ENCODE results near the gene SHOC2. TPM values are rescaled to one million over a fixed set of nuclear protein-coding genes. Genes with fewer than 3 reads are reported as not detected.
A peak's percentile ranks its signal among the peaks of the same experiment; 100 is the strongest.

The SHOC2 gene
- total and polyA plus RNA-seq, 2 of the 4 experiments (the other 2 are of a cell fraction), result 13.4 to 47.5 TPM

DNA sequence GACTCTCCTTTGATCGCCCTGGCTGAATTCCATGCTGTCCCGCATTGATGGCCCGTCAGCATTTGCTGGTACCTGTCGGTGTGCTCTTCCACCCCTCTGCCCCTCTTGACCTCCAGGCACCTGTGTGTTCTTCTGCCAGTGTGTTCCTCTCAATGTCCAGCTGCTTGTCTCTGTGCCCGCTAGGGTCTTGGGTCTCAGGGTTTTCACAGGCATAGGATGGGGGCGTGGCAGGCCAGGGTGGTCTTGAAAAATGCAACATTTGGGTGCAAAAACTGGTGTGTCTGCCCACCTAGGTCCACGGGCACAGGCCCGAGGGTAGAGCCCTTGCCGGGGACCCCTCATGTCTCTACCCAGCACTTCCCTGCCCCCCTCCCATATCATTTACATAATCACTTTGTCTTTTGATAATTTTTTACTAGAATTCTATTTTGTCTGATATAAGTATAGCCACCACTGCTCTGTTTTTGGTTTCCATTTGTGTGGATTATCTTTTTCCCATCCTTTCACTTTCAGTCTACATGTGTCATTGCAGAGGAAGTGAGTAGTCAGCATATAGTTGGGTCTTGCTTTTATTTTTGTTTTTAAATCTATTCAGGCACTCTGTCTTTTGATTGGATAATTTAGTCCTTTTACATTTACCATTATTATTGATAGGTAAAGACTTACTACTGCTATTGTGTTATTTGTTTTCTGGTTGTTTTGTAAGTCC lies 110.8 kb downstream of the SHOC2 start:
- H3K56ac ChIP-seq (ENCODE audit: extremely low read depth, insufficient read depth, low read length), result no peak overlapping the region
- H4K5ac ChIP-seq (ENCODE audit: low read depth, low read length), result no peak overlapping the region
- H4K8ac ChIP-seq (ENCODE audit: low read depth in 2 of 2, low read length in 2 of 2), result no peak overlapping the region
- no peak overlapping the region for H2AK5ac ChIP-seq (ENCODE audit: low read depth, low read length)
- WGBS, 2 experiments (ENCODE audit: extremely low coverage in 2 of 2, insufficient read length in 1 of 2), result 90% methylated on average over 2 of the region's 9 CpGs; no CpG with 5 or more reads in 1 of the 2 experiments
- no peak overlapping the region for H2BK20ac ChIP-seq (ENCODE audit: low read depth, low read length)
- peaks cover 1% of the 10 kb centered on the region; the same call in 1 of the 2 replicates for H3K4me1 ChIP-seq (ENCODE audit: control insufficient read depth, insufficient read depth, low read length)
- DNase-seq (no peak), ATAC-seq (ENCODE audit: low read depth) (no peak; the same call in 1 of the 2 replicates)
- no peak overlapping the region for H3K4me3 ChIP-seq (ENCODE audit: insufficient read depth, low read depth, low read length)
- H2BK15ac ChIP-seq (ENCODE audit: low read depth, low read length), result no peak overlapping the region
- peaks cover 8% of the 10 kb centered on the region for H3K9me3 ChIP-seq (ENCODE audit: control insufficient read depth, insufficient read depth, low read length)
- no peaks in the 10 kb centered on the region; a peak in 1 of 4 replicates for H3K79me1 ChIP-seq (ENCODE audit: low read depth in 1 of 2, low read length in 2 of 2)
- H2AFZ ChIP-seq (replicated peaks; ENCODE audit: low read length, poor library complexity), result no peak overlapping the region
- no peaks in the 10 kb centered on the region for H3K9me1 ChIP-seq (ENCODE audit: insufficient read depth, low read length)
- H3K27me3 ChIP-seq (ENCODE audit: control insufficient read depth, insufficient read depth, low read length), result no peaks in the 10 kb centered on the region
- ChIA-PET POLR2A (ENCODE audit: unreplicated experiment) (no interaction called here), CTCF (no interaction called here)
- H4K20me1 ChIP-seq (ENCODE audit: insufficient read depth, low read length), result no peaks in the 10 kb centered on the region
- dilution Hi-C loops (cut with HindIII; ENCODE audit: low sequenced_read_pairs, unreplicated experiment), result no loop called here
- no peak overlapping the region for H3K14ac ChIP-seq (replicated peaks; ENCODE audit: low read depth, low read length)
- H3K23ac ChIP-seq (ENCODE audit: low read depth, low read length), result no peak overlapping the region
- H2AK9ac ChIP-seq (replicated peaks; ENCODE audit: low read depth, low read length, poor library complexity), result no peak overlapping the region
- in situ Hi-C loops (cut with MboI; ENCODE audit: low sequenced_read_pairs), result no loop called here
- peaks cover 2% of the 10 kb centered on the region; the same call in 1 of the 2 replicates for H3K36me3 ChIP-seq (ENCODE audit: control insufficient read depth, insufficient read depth, low read length)
- no peak overlapping the region for H3K27ac ChIP-seq (ENCODE audit: insufficient read depth, low read length)
- H3K18ac ChIP-seq (ENCODE audit: low read depth, low read length), result no peak overlapping the region
- H3K9ac ChIP-seq (ENCODE audit: low read depth, low read length), result no peak overlapping the region
- no peak overlapping the region for H2BK5ac ChIP-seq (ENCODE audit: low read depth, low read length, poor library complexity, severe bottlenecking)
- TF ChIP-seq NFE2L2 (IDR thresholded peaks at IDR 0.05; ENCODE audit: low read depth, low read length) (no peak), MAFK (IDR thresholded peaks at IDR 0.05; ENCODE audit: low read depth, low read length) (peak; percentile 18; the same call in 1 of the 2 replicates)
- BruUV-seq (replicated peaks), result no TSS peak
- H2BK120ac ChIP-seq (ENCODE audit: low read depth, low read length), result no peak overlapping the region
- H3K4ac ChIP-seq (ENCODE audit: low read depth, low read length), result no peak overlapping the region
- intact Hi-C loops (cut with micrococcal nuclease), result no loop called here
- H3K4me2 ChIP-seq (ENCODE audit: low read depth, low read length), result no peak overlapping the region
- H4K91ac ChIP-seq (ENCODE audit: insufficient read depth, low read depth, low read length), result no peak overlapping the region

All from IMR-90 (cell line).